ENCODE results near the gene EWSR1.
"Not testable (repeated sequence)": the region's sequence is repeated elsewhere in the genome, so short reads cannot be mapped to it uniquely, and the experiment has no call there.

The EWSR1 gene, protein sequence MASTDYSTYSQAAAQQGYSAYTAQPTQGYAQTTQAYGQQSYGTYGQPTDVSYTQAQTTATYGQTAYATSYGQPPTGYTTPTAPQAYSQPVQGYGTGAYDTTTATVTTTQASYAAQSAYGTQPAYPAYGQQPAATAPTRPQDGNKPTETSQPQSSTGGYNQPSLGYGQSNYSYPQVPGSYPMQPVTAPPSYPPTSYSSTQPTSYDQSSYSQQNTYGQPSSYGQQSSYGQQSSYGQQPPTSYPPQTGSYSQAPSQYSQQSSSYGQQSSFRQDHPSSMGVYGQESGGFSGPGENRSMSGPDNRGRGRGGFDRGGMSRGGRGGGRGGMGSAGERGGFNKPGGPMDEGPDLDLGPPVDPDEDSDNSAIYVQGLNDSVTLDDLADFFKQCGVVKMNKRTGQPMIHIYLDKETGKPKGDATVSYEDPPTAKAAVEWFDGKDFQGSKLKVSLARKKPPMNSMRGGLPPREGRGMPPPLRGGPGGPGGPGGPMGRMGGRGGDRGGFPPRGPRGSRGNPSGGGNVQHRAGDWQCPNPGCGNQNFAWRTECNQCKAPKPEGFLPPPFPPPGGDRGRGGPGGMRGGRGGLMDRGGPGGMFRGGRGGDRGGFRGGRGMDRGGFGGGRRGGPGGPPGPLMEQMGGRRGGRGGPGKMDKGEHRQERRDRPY

DNA sequence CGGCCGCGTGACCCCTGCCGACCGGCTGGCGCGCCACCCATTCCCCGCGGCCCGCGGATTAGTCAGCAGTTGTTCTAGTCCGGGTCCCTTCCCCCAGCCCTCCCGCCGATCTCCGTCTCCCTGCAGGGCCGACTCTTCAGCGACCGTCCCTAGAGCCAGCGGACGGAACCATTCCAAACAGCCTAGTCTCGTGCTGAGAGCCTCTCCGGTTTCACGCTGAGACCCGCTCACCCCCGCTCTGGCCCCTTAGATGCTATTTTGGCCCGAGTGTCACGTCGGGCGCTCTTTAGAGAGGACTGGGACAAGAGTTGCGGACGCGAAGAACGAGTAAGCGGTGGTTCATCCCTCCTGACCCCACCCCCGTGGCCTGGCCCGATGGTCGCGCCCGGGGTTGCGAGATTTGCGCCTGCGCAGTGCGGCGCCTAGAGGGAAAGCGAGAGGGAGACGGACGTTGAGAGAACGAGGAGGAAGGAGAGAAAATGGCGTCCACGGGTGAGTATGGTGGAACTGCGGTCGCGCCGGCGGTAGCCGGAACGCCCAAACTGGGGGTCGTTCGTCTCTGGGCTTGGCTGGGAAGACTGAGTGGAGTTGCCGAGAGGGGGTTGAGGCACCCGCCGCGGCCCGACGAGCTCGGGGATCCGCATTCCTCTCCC, at the start of gene EWSR1, which contains the start of gene RHBDD3:
TSS of gene EWSR1 (plus strand) at position 411 of the 653 bp plus-strand sequence. CDS start at position 480, 69 bp downstream.
TSS of gene RHBDD3 (minus strand) at position 124 of the 653 bp plus-strand sequence. CDS start 2,355 bp downstream, outside the sequence.
- peak; percentile 95 for DNase-seq

DNA sequence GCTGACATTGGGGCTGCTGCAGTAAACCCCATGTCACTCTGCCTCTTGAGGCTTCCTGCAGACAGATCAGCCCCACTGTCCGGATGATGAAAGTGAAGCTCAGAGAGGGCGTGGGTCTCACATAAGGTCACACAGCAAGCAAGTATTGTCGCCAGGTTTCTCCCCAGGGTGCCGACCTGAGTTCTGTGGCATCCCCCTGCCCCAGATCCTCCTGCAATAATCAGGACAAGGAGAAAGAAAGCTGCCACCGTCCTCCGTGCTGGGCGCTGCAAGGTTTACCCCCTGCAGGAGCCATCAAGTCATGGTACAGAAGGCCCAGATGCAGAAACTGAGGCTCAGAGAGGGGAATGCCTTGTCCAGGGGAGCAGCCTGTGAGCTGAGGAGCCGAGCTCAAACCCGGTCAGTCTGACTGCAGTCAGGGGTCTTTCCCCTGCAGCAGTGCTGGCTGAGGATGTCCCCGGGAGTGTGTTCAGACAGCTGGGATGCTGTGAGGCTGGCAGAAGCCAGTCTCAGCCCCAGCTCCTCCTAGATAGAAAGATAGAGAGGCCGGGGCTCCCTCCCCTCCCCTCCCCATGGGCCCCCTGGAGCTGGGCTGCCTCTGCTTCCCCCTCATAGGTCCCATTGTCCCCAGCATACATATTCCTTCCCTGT, 49.2 kb upstream of the EWSR1 start:
- no peak for DNase-seq

DNA sequence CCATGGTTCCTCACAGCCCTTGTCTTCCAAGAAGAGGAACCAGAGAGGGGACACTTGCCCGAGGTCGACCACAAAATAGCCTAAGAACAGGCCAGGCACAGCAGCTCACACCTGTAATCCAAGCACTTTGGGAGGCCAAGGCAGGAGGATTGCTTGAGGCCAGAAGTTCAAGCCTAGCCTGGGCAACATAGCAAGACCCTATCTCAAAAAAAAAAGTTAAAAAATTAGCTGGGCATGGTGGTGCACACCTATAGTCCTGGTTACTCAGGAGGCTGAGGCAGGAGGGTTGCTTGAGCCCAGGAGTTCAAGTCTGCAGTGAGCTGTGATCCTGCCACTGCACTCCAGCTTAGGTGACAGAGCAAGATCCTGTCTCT, 48.7 kb upstream of the EWSR1 start:
- DNase-seq: not testable (repeated sequence)

DNA sequence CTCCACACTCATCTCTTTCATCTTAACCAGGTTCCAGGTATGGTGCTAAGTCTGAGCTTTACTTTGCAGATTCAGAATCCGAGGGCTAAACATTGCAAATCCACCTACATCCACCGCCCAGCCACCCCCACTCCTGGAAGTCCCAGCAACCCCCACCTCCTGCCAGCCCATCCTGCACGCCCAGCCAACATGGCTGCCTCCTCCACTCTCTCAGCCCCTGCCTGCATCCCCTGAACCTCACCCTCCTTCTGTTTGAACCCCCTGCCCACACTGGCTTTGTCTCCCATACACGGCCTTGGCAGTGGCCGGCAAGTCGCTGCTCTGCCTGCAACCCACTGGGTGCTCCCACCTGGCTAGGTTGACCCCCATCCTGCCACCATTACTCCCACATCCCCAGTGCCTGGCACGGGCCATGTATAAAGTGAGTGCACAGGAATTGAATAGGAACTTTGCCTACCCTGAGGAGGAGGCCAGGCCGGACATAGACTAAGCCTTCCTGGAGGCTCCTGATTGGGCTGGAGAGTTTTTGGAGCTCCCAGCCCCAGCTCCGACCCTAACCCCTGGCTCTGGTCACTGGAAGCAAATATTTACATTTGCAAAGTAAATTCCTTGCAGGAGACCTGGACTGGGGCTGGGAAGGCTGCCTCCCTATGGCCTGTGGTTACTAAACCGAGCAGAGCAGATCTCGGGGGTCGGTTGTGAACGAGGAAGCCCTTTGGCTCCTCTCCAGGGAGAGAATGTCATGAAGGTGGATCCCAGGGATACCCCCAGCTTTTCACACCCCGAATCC, 48.0 kb upstream of the EWSR1 start:
- no peak for DNase-seq

DNA sequence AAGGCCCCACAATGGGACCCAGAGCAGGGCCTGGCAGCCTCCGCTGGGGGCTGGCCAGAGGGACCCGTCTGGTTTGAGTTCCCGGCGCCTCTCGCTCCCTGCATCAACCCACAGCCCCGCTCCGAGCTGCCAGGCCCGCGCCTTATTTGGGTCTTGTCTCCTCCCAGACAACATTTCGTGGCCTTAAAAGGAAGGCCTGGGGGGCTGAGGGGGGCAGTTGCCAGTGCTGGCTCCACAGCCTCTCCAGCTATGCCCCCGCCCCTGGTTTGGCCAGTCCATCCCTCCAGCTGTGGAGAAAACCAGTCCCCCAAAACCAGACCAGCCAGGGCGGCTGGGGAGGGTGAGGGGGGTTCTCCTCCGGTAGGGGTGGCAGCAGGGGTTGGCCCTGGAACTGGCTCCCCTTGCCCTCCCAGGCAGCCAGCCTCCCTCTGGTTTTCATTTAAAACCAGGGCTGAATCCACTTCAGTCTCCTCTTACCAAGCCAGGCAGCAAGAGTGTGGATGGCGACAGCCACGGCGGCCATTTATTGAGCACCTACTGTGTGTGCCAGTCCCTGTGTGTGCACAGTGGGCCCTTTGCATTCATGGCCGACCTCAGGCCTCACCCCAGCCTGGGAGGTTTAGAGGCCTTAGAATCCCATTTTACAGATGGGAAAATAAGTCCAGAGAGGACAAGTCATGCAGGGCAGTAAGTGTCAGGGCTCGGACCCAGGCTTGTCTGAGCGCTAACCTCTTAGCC, 43.8 kb upstream of the EWSR1 start:
- no peak for DNase-seq

DNA sequence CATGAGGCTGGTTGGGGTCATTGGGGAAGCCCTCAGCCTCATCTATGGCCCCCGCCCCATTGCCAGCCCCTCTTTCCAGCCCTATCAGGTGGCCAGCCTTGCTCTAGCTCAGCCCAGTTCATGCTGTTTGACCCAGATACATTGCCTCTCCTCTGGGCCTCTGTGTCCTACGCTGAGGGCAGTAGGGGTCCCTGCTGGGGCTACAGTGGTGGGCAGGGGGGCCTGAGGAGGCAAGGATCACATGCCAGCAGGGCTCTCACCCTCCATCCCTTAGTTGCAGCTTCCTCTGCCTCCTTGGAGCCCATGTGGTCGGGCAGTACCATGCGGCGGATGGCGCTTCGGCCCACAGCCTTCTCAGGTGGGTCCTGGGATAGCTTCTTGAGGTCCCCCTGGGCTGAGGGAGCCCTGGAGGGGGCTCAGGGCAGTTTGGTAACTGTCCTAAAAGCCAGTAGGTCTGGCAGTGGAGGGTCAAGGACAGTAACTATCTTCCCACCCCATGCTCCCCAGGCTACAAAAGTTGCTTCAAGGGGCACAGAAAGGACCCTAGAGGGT, 43.1 kb upstream of the EWSR1 start:
- no peak for DNase-seq

DNA sequence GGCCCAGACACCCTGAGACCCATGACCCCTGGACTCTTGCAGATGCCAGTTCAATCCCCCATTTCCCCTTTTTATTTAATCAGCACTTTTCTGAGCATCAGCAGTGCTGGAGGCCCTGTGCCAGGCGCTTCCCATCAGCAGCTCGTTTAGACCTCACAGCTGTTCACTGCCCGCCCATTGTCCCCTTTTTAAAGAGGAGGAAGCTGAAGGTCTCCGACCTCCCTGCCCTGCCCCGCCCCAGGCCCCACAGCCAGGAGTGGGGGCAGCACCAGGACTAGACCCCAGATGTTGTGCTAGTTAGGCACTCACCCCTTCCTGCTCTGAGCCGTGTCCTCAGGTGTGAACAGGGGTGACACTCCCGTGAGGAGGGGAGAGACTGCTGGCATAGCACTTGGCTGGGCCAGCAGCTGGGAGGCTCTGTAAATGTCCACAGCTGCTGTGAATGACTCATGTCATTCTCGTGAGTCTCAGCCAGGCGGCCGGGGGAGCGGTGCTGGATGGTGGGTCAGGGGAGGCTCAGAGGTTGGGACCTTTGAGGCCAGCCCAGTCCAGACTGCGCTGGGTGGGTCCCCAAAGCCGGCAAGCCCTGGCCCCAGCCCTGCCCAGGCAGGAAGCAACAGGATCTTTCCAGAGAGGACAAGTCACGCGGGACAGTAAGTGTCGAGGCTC, 42.5 kb upstream of the EWSR1 start:
- DNase-seq: peak; percentile 28

DNA sequence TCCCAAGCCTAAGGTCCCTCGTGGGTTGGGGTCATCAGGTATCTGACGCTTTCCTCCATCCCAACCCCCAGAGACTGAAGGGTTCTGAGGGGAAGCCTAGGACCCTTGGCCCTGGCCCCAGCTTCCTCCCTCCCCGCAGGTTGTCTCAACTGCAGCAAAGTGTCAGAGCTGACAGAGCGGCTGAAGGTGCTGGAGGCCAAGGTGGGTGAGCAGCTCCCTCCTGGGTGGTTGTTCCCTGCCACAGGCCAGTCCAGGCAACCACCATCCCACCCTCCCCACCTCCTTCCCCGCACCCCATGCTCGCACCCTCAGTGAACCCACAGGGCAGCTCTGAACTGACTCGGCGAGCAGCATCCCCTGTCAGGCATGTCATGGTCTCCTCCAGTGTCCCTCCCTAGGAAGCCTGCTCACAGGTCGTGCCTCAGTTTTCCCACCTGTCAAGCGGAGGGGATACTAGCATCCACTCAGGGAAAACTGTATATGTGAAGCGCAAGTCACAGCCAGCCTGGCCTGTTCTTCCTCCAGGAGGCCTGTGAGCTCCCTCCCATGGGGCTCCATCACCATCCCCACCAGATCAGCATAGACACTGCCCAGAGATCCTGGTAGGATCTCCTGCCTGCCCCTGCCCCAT, 41.6 kb upstream of the EWSR1 start:
- no peak for DNase-seq

DNA sequence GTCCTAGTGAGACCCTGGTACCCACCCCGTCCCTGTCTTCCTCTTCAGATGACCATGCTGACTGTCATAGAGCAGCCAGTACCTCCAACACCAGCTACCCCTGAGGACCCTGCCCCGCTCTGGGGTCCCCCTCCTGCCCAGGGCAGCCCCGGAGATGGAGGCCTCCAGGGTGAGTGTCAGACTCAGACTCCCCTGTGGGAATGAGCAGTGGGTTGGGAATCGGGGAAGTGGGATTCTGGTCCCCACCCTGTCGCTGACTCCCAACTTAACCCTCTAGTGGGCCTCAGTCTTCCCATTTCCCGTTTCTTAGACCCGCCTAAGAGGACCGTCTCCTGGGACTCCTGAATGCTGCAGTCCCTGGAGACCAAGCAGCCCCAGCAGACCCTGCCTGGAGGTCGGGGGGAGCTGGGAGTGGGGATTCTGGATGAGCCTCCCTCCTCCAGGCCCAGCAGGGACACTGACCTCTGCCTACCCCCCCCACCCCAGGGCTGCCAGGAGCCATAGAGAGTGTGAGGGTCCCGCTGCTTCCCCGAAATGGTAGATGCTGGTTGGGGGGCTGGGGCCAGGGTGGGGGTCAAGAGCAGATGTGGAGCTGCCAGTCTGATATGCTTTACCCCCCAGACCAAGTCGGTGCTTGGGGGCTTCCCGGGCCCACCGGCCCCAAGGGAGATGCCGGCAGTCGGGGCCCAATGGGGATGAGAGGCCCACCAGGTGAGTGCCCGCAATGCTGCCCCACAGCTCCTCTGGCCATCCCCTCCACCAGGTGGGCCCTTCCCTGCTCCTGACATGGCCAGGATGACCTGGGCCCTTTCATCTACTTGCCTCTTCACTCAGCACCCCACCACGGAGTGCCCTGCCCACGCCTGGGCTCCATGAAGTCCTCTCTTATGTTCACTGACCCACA, 36.8 kb upstream of the EWSR1 start:
- DNase-seq: no peak

DNA sequence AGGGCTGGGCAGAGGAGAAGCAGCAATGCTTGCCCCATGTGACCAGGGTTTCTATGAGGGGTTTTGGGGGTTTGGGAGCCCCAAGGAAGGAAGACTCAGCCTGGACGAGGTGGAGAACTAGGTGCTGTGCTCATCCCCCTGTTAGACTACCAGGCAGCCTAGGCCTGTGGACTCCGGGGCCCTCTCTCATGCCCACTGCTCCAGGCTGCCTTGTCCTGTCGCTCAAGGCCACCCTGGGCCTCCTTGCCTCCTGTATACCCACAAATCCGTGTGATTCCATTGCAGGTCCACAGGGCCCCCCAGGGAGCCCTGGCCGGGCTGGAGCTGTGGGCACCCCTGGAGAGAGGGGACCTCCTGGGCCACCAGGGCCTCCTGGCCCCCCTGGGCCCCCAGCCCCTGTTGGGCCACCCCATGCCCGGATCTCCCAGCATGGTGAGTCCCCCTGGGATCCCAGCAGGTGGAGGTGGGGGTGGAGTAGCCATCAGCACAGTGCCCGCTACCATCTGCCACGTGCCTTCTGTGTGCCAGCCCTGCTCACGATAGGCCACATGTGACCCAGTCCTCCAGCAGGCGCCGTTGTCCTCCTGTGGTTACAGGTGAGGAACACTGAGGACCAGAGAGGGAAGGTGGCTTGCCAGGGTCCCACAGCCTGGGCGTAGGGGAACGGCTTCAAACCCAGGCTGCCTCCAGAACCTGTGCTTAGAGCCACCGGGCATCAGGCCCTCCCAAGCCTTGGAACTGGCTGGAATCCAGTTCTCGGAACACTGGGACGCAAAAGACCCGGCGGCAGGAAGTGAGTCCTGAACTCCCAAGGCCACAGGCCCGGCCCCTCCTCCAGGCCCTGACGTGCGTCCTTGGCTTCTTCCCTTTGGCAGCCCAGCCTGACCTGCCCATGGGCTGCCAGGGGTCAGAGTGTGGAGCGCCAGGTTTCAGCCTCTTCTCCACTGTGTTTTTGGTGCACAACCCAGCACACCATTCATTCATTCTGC, 35.8 kb upstream of the EWSR1 start:
- DNase-seq: peak; percentile 32

DNA sequence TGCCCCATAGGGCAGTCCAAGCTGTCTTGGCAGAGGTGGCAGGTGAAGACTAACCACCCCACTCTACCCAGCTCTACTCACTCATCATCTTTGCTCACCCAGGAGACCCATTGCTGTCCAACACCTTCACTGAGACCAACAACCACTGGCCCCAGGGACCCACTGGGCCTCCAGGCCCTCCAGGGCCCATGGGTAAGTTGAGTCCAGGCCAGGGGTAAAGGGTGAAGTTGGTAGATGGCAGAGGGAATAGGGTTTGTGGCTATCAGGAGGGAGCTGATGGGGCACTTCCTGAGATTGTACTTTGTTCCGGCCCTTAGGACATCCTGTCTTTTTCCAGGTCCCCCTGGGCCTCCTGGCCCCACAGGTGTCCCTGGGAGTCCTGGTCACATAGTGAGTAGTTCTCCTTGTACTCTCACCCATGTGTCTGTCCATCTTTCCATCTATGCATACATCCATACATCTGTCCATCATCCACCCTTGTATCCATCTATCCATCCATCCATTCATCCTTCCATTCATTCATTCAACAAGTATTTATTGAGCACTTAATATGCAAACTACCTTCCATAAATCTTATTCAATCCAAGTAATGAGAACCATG, 34.7 kb upstream of the EWSR1 start:
- no peak for DNase-seq

DNA sequence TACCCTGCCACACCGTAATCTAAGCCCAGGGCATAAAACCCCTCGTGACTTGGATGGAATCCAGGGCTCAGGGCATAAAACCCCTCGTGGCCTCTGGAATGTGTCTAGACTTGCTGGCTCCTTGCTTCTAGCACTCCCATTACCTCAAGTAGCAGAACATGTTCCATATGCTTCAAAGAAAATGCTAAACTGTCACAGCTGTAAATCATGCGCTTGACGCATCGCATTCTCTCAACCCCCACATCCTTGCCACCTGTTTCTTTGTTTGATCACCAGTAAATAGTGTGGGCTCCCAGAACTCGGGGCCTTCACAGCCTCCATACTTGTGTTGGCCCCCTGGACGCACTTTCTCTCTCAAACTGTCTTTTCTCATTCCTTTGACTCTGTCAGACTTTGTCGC, 27.6 kb upstream of the EWSR1 start:
- peak; percentile 95 for DNase-seq

DNA sequence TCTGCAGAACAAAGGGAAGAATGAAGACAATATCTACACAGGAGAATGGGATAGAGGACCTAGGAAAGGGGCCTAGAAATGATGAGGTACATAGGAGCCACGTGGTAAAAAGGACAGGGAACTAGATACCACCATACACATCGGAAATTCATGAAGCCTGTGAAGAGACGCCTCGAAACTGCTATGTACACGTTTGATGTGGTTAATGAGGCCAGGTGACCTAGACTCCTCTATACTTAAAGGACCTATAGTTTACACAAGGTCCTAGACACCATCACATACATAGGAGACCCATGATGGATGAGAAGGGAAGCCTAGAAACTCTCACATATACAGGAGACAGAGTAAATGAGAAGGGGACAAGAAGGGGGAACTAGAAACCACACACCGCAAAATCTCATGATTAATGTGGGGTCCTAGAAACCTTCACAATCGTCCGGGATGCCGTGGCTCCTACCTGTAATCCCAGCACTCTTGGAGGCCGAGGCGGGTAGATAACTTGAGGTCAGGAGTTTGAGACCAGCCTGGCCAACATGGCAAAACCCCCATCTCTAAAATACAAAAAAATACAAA, 24.1 kb upstream of the EWSR1 start:
- DNase-seq: no peak

DNA sequence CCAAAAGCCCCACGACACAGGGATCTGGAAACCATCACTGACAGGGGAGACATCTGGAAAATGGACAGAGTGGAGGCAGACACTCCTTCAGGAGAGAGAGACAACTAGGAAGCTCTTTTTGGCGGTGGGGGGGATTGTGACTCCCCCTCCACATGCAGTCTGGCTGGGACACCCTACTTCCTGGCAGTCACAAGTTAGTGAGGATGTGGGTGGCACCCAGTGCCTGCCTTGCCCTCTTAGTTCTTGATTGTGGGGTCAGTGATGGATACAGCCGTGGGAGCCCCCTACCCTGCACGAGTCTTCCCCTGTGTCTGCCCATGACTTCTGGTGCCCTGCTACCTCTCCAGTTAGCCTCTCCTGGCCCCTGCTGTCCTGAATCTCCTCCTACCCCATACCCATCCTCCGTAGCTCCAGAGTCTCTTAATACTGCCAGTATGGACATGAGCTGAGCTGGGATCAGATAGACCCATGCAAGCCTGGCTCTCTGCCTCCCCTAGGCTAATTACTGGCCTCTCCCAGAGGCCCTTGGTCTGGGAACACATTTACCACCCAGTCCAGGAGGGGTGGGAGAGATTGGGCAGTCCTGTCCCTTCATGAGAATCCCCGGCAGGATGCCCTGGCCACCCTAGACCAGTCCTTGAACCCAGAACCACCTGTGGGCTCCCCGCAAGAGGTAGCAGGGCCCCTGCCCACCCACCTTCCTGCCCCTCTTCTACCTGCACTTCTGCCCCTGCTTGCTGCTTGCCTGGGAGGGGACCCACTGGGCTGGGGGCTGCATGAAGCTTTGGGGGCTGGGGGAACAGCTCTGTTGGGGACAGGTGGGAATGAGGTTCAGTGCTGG, 23.1 kb upstream of the EWSR1 start:
- DNase-seq: no peak

DNA sequence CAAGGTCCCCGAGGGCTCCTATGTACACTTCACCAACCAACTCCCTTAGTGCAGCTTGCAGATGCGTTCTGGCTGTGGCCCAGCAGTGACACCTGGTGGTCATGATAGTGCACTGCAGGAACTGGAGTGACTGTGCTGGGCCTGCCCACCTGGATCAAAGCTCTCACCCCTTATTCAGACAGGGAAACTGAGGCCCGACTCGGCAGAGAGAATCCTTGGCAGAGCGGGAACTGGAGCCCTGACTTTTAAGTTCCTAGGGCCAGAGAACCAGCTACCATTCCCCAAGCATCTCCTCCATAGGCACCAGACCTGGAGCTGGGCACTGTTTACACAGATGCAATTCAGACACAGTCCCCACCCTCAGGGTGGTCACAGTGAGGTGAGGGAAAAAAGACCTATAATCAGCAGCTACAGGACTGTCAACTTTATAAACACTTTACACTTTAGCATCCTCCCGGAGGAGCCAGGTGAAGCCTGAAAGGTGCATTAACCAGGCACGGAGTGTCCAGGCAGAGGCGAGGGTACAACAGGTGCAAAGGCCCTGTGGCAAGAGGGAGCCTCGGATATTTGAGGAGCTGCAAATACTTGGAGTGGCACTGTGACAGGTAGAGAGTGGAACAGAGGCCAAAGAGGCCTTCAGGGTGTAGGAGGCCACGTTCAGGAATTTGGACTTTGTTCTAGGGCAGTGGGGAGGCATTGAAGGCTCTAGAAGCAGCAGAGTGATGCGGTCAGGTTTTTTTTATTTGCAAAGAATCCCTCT, 22.3 kb upstream of the EWSR1 start:
- DNase-seq: peak; percentile 82
